ENCODE data around the gene HGS. TPM values are rescaled to one million over a fixed set of nuclear protein-coding genes. Genes with fewer than 3 reads are reported as not detected.

HGS gene
- total and polyA plus RNA-seq, 2 of the 13 experiments (the other 11 are each of a cell fraction or from before 2014, with no cell fraction given) = 73.3 to 78.1 TPM

- TF ChIP-seq ZNF281 (CRISPR knock-in tag; IDR thresholded peaks at IDR 0.05; ENCODE audit: borderline replicate concordance) (no peak), FOXK1 (CRISPR knock-in tag; IDR thresholded peaks at IDR 0.05; ENCODE audit: borderline replicate concordance, low read depth) (peak; percentile 86; the same call in 1 of the 2 replicates), RORA (CRISPR knock-in tag; IDR thresholded peaks at IDR 0.05) (no peak), MYC (CRISPR knock-in tag; IDR thresholded peaks at IDR 0.05; ENCODE audit: borderline replicate concordance) (peak; percentile 93), SMAD3 (CRISPR knock-in tag; IDR thresholded peaks at IDR 0.05) (no peak; the same call in 1 of the 2 replicates), NONO (IDR thresholded peaks at IDR 0.05) (no peak), NONO (CRISPR knock-in tag; conservative IDR thresholded peaks at IDR 0.05) (peak; percentile 96), FOXA1 (IDR thresholded peaks at IDR 0.05) (no peak), FOXA1 (CRISPR knock-in tag; IDR thresholded peaks at IDR 0.05) (no peak; the same call in 1 of the 2 replicates), POGK (CRISPR knock-in tag; conservative IDR thresholded peaks at IDR 0.05) (peak; percentile 96), ZSCAN25 (CRISPR knock-in tag; IDR thresholded peaks at IDR 0.05) (peak; percentile 68), ZNF460 (CRISPR knock-in tag; IDR thresholded peaks at IDR 0.05; ENCODE audit: borderline replicate concordance) (0 out of 2 replicates have a peak, but pooled peaks have one; percentile 40), TIGD3 (CRISPR knock-in tag; IDR thresholded peaks at IDR 0.05; ENCODE audit: borderline replicate concordance) (peak; percentile 89; the same call in 1 of the 2 replicates), FOSL2 (CRISPR knock-in tag; IDR thresholded peaks at IDR 0.05) (peak; percentile 39; the same call in 1 of the 2 replicates), ZNF558 (CRISPR knock-in tag; IDR thresholded peaks at IDR 0.05; ENCODE audit: borderline replicate concordance) (no peak), ZNF572 (CRISPR knock-in tag; IDR thresholded peaks at IDR 0.05) (0 out of 2 replicates have a peak, but pooled peaks have one; percentile 15), REST (IDR thresholded peaks at IDR 0.05; ENCODE audit: borderline replicate concordance in 1 of 2, low read depth in 1 of 2, low read length in 2 of 2) (no peak), CC2D1A (CRISPR knock-in tag; IDR thresholded peaks at IDR 0.05) (0 out of 2 replicates have a peak, but pooled peaks have one; percentile 45)
Measured at GRCh38 chr17:81666342-81667191, 17.2 kb upstream of the HGS start, which contains the start of the genes CCDC137 and OXLD1 (continued).
